ENCODE data around the gene TRMT6.

TRMT6 gene

GRCh38 chr20:5910186-5910585 lies 40.1 kb downstream of the TRMT6 start:
- Histone ChIP-seq H3K27me3 (ENCODE audit: control insufficient read depth in 3 of 3, insufficient read depth in 3 of 3, low read depth in 1 of 3, low read length in 3 of 3) (peaks cover 0 to 8% (median 0%) of the 10 kb centered on the region in 3 experiments), H3K4me3 (ENCODE audit: low read length in 2 of 2) (no peak overlapping the region)
- WGBS, 2 donors (ENCODE audit: extremely low coverage in 2 of 2, insufficient read length in 2 of 2, insufficient replicate concordance in 1 of 2) = no CpG with 5 or more reads among the region's 6 CpGs

GRCh38 chr20:5908981-5909380 lies 41.4 kb downstream of the TRMT6 start:
- H3K36me3 ChIP-seq (replicated peaks in 1 of 2; ENCODE audit: control insufficient read depth in 2 of 2, insufficient read depth in 2 of 2, low read length in 2 of 2) = no peaks in the 10 kb centered on the region
- no peak overlapping the region for H3K4me3 ChIP-seq (ENCODE audit: low read length in 2 of 2)
- H3K9ac ChIP-seq (ENCODE audit: low read depth, low read length, poor library complexity) = no peak overlapping the region
- H2AFZ ChIP-seq (ENCODE audit: low read length) = no peak overlapping the region
- DNase-seq (ENCODE audit: low spot score) = no peak
- no peak overlapping the region for H3K14ac ChIP-seq (ENCODE audit: low read length)
- H3K4me1 ChIP-seq (ENCODE audit: control insufficient read depth in 2 of 2, insufficient read depth in 1 of 2, low read depth in 1 of 2, low read length in 2 of 2) = peaks cover 0 to 2% of the 10 kb centered on the region in 2 donors
- no peak overlapping the region for H2BK5ac ChIP-seq (ENCODE audit: low read length)
- no peak overlapping the region for H3K4me2 ChIP-seq (ENCODE audit: insufficient read depth, low read length, poor library complexity, severe bottlenecking)
- no peak overlapping the region for H2BK120ac ChIP-seq (ENCODE audit: low read depth, low read length)
- no peaks in the 10 kb centered on the region for H3K9me3 ChIP-seq (replicated peaks in 1 of 2; ENCODE audit: control insufficient read depth in 2 of 2, insufficient read depth in 1 of 2, low read depth in 1 of 2, low read length in 2 of 2)
- H3K27me3 ChIP-seq (ENCODE audit: control insufficient read depth in 3 of 3, insufficient read depth in 3 of 3, low read depth in 1 of 3, low read length in 3 of 3) = peaks cover 0 to 8% (median 0%) of the 10 kb centered on the region in 3 experiments
- no peak overlapping the region for H2BK12ac ChIP-seq (ENCODE audit: low read length)
- no CpG with 5 or more reads among the region's 2 CpGs for WGBS, 2 donors (ENCODE audit: extremely low coverage in 2 of 2, insufficient read length in 2 of 2, insufficient replicate concordance in 1 of 2)
- H4K91ac ChIP-seq (ENCODE audit: low read depth, low read length, poor library complexity) = no peak overlapping the region
- H2AK5ac ChIP-seq (ENCODE audit: low read depth, low read length) = no peak overlapping the region
- no peak overlapping the region for H3K18ac ChIP-seq (ENCODE audit: low read length)
- no peak overlapping the region for H3K4ac ChIP-seq (ENCODE audit: low read length)
- H4K8ac ChIP-seq (ENCODE audit: low read depth, low read length) = no peak overlapping the region
- no peak overlapping the region for H3K27ac ChIP-seq (replicated peaks; ENCODE audit: low read length)
- no peak overlapping the region for H3K23ac ChIP-seq (ENCODE audit: low read depth, low read length, poor library complexity)
- H3K79me1 ChIP-seq (ENCODE audit: low read depth, low read length) = no peaks in the 10 kb centered on the region
- no peak overlapping the region for H2BK15ac ChIP-seq (ENCODE audit: low read length)

More at GRCh38 chr20:5910186-5910585, 40.1 kb downstream of the TRMT6 start:
- Histone ChIP-seq H2BK5ac (ENCODE audit: low read length) (no peak overlapping the region), H3K4me2 (ENCODE audit: insufficient read depth, low read length, poor library complexity, severe bottlenecking) (no peak overlapping the region), H3K27ac (replicated peaks; ENCODE audit: low read length) (no peak overlapping the region), H3K14ac (ENCODE audit: low read length) (no peak overlapping the region), H2BK120ac (ENCODE audit: low read depth, low read length) (no peak overlapping the region), H3K23ac (ENCODE audit: low read depth, low read length, poor library complexity) (no peak overlapping the region), H2AK5ac (ENCODE audit: low read depth, low read length) (no peak overlapping the region), H3K18ac (ENCODE audit: low read length) (no peak overlapping the region), H4K8ac (ENCODE audit: low read depth, low read length) (no peak overlapping the region), H3K79me1 (ENCODE audit: low read depth, low read length) (no peaks in the 10 kb centered on the region), H2BK15ac (ENCODE audit: low read length) (no peak overlapping the region), H3K9me3 (replicated peaks in 1 of 2; ENCODE audit: control insufficient read depth in 2 of 2, insufficient read depth in 1 of 2, low read depth in 1 of 2, low read length in 2 of 2) (no peaks in the 10 kb centered on the region), H2AFZ (ENCODE audit: low read length) (no peak overlapping the region), H3K4ac (ENCODE audit: low read length) (no peak overlapping the region), H4K91ac (ENCODE audit: low read depth, low read length, poor library complexity) (no peak overlapping the region), H2BK12ac (ENCODE audit: low read length) (no peak overlapping the region), H3K4me1 (ENCODE audit: control insufficient read depth in 2 of 2, insufficient read depth in 1 of 2, low read depth in 1 of 2, low read length in 2 of 2) (peaks cover 0 to 2% of the 10 kb centered on the region in 2 donors), H3K36me3 (replicated peaks in 1 of 2; ENCODE audit: control insufficient read depth in 2 of 2, insufficient read depth in 2 of 2, low read length in 2 of 2) (no peaks in the 10 kb centered on the region), H3K9ac (ENCODE audit: low read depth, low read length, poor library complexity) (no peak overlapping the region)
- no peak for DNase-seq (ENCODE audit: low spot score)

DNA sequence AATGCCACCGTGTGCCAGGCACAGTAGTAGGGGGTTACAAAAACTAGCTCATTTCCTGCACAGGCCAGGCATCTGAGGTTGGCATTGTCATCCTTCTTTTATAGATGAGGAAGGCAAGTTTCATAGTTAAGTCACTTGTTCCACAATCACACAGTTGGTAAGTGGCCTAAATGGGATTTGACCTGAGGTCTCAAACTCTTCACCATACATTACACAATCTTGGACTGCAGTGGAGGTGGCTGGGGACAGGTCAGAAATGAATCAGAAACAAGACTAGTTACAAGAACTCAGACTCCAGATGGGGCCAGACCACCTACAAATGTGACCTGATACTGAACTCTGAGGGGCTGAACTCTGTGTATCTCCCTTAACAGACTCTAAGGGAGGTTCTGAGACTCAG lies 49.4 kb downstream of the TRMT6 start:
- H3K4me3 ChIP-seq (ENCODE audit: low read length in 2 of 2) = no peak overlapping the region
- no peak overlapping the region for H2BK15ac ChIP-seq (ENCODE audit: low read length)
- H3K27ac ChIP-seq (replicated peaks; ENCODE audit: low read length) = no peak overlapping the region
- no peak overlapping the region for H4K91ac ChIP-seq (ENCODE audit: low read depth, low read length, poor library complexity)
- no CpG with 5 or more reads among the region's 1 CpG for WGBS, 2 donors (ENCODE audit: extremely low coverage in 2 of 2, insufficient read length in 2 of 2, insufficient replicate concordance in 1 of 2)
- H3K27me3 ChIP-seq (ENCODE audit: control insufficient read depth in 3 of 3, insufficient read depth in 3 of 3, low read depth in 1 of 3, low read length in 3 of 3) = peaks cover 0 to 13% (median 0%) of the 10 kb centered on the region in 3 experiments
- H3K9ac ChIP-seq (ENCODE audit: low read depth, low read length, poor library complexity) = no peak overlapping the region
- H3K14ac ChIP-seq (ENCODE audit: low read length) = no peak overlapping the region
- no peaks in the 10 kb centered on the region for H3K9me3 ChIP-seq (replicated peaks in 1 of 2; ENCODE audit: control insufficient read depth in 2 of 2, insufficient read depth in 1 of 2, low read depth in 1 of 2, low read length in 2 of 2)
- H3K18ac ChIP-seq (ENCODE audit: low read length) = no peak overlapping the region
- no peak overlapping the region for H3K4me2 ChIP-seq (ENCODE audit: insufficient read depth, low read length, poor library complexity, severe bottlenecking)
- H3K79me1 ChIP-seq (ENCODE audit: low read depth, low read length) = no peaks in the 10 kb centered on the region
- no peak for DNase-seq (ENCODE audit: low spot score)
- H3K23ac ChIP-seq (ENCODE audit: low read depth, low read length, poor library complexity) = no peak overlapping the region
- H2BK12ac ChIP-seq (ENCODE audit: low read length) = no peak overlapping the region
- no peak overlapping the region for H4K8ac ChIP-seq (ENCODE audit: low read depth, low read length)
- no peak overlapping the region for H2BK120ac ChIP-seq (ENCODE audit: low read depth, low read length)
- no peaks in the 10 kb centered on the region for H3K4me1 ChIP-seq (ENCODE audit: control insufficient read depth in 2 of 2, insufficient read depth in 1 of 2, low read depth in 1 of 2, low read length in 2 of 2)
- H3K36me3 ChIP-seq (replicated peaks in 1 of 2; ENCODE audit: control insufficient read depth in 2 of 2, insufficient read depth in 2 of 2, low read length in 2 of 2) = no peaks in the 10 kb centered on the region
- no peak overlapping the region for H2AK5ac ChIP-seq (ENCODE audit: low read depth, low read length)
- no peak overlapping the region for H2BK5ac ChIP-seq (ENCODE audit: low read length)
- H2AFZ ChIP-seq (ENCODE audit: low read length) = no peak overlapping the region
- H3K4ac ChIP-seq (ENCODE audit: low read length) = no peak overlapping the region

GRCh38 chr20:5899444-5899843 lies 50.9 kb downstream of the TRMT6 start:
- no peak overlapping the region for H2BK12ac ChIP-seq (ENCODE audit: low read length)
- H2BK5ac ChIP-seq (ENCODE audit: low read length) = no peak overlapping the region
- no peak overlapping the region for H3K4me3 ChIP-seq (ENCODE audit: low read length in 2 of 2)
- H2BK15ac ChIP-seq (ENCODE audit: low read length) = no peak overlapping the region
- H3K9me3 ChIP-seq (replicated peaks in 1 of 2; ENCODE audit: control insufficient read depth in 2 of 2, insufficient read depth in 1 of 2, low read depth in 1 of 2, low read length in 2 of 2) = no peaks in the 10 kb centered on the region
- no peak overlapping the region for H3K4ac ChIP-seq (ENCODE audit: low read length)
- no peak overlapping the region for H3K18ac ChIP-seq (ENCODE audit: low read length)
- no peak overlapping the region for H2AK5ac ChIP-seq (ENCODE audit: low read depth, low read length)
- H3K79me1 ChIP-seq (ENCODE audit: low read depth, low read length) = no peaks in the 10 kb centered on the region
- no peak overlapping the region for H3K4me2 ChIP-seq (ENCODE audit: insufficient read depth, low read length, poor library complexity, severe bottlenecking)
- no peak overlapping the region for H3K14ac ChIP-seq (ENCODE audit: low read length)
- H3K27ac ChIP-seq (replicated peaks; ENCODE audit: low read length) = no peak overlapping the region
- H3K23ac ChIP-seq (ENCODE audit: low read depth, low read length, poor library complexity) = no peak overlapping the region
- no peaks in the 10 kb centered on the region for H3K36me3 ChIP-seq (replicated peaks in 1 of 2; ENCODE audit: control insufficient read depth in 2 of 2, insufficient read depth in 2 of 2, low read length in 2 of 2)
- no peak overlapping the region for H4K91ac ChIP-seq (ENCODE audit: low read depth, low read length, poor library complexity)
- no CpG with 5 or more reads among the region's 1 CpG for WGBS, 2 donors (ENCODE audit: extremely low coverage in 2 of 2, insufficient read length in 2 of 2, insufficient replicate concordance in 1 of 2)
- no peak overlapping the region for H4K8ac ChIP-seq (ENCODE audit: low read depth, low read length)
- no peaks in the 10 kb centered on the region for H3K4me1 ChIP-seq (ENCODE audit: control insufficient read depth in 2 of 2, insufficient read depth in 1 of 2, low read depth in 1 of 2, low read length in 2 of 2)
- H2BK120ac ChIP-seq (ENCODE audit: low read depth, low read length) = no peak overlapping the region
- no peak overlapping the region for H2AFZ ChIP-seq (ENCODE audit: low read length)
- H3K9ac ChIP-seq (ENCODE audit: low read depth, low read length, poor library complexity) = no peak overlapping the region
- H3K27me3 ChIP-seq (ENCODE audit: control insufficient read depth in 3 of 3, insufficient read depth in 3 of 3, low read depth in 1 of 3, low read length in 3 of 3) = peaks cover 0 to 13% (median 0%) of the 10 kb centered on the region in 3 experiments
- DNase-seq (ENCODE audit: low spot score) = no peak

All from neuronal stem cell (in vitro differentiated cells).